HG03342 (cell line): ENCODE results near the gene SNORC.

Source experiments
- ATAC-seq: cut with Tn5 transposase; IDR thresholded peaks from one replicate; pipeline ENCODE4 v1.9.1; 2021; ENCODE audit warnings: mild to moderate bottlenecking, moderate library complexity; ENCODE audit not compliant: unreplicated experiment

SNORC gene

DNA sequence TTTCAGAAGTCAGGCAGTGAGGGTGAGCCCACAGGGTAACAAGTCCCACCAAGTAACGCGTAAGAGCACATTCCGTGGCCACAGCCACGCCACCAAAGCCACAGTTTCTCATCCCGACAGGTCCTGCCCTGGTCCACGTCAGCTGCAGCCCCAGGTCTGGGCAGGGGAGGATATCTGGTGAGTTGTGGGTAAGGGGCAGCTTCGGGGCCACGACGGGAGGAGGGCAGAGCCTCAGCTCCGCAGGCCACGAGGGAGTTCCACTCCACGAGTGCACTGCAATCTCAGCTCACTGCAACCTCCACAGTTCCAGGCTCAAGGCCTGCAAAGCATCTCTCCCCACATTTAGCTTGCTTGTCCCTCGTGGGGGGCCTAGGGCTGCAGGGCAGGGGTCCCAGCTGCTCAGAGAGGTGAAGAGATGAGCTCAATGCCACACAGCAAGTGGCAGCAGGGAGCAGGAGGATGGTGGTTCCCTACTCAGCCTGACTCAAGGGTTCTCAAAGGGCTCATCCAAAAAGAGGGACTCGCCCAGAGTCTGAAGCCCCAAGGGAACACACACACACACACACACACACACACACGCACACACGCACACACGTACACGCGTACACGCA is 12.5 kb downstream of the SNORC start:
- no peak for ATAC-seq

GRCh38 chr2:232883116-232883721 is 13.2 kb downstream of the SNORC start:
- no peak for ATAC-seq

- ATAC-seq = no peak
These were observed 13.9 kb downstream of the SNORC start for GRCh38 chr2:232884001-232884421.

DNA sequence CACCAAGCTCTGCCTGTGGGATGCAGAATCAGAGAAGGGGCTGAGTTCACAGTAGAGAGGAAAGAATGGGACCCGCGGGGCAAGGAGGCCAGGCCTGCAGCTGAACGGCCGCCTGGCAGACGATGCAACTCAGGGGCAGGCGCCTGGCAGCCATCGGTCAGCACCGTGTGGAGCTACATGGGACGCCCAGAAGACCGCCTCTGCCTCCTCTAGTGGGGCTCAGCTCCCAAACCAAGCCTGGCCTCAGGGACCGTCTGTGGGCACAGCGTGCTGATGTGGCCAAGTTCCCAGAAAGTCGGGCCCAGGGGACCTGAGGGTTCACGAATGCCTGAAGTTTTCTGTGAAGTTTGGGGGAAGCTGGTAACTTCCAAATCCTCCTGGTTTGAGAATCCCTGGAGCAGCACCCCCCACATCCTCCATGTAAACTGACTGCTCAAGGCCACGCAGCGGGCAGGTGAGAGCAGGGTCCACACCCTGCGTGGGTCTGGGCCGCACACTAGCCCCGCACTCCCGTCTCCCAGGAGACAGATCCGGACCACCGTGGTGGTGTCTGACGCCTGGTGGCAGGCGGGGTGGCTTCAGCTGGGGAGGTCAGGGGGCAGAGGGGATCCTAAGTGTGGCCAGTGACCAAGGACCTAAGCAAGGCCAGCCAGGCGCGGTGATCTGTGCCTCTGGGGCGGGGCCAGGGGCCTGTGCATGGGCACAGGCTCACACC is 14.6 kb downstream of the SNORC start:
- ATAC-seq = no peak

DNA sequence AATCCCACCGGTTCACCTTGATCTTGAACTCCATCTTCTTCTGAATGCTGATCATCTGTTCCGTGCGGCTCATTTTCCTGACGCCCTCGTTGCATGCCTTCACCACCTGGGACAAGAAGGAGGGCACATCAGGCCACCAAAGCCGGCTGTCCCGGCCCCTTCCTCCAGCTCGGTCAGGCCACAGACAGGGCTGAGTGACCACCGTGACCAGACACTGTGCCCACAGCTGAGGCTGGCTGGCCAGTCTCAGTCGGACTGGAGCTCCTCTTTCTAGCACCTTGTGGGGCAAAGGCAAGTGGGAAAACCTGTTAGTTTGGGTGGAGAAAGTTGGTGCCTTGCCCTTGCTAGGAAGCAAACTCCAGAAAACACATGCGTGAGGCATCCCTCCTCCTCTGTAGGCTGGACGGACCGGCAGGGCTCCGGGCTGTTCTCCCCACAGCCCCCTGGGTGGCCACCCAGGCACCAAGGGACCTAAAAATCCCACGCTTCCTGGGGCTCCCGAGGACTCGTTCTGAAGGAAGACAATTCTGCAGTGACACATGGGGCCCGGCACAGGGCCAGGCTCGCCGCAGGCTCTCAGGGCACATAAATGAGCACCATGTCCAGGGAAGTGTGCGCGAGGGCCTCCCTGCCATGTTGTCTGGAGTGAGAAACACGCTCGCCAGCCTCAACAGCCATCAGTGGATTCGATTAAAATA is 15.3 kb downstream of the SNORC start:
- ATAC-seq = no peak

GRCh38 chr2:232886176-232886575 is 16.1 kb downstream of the SNORC start:
- no peak for ATAC-seq

- no peak for ATAC-seq
These were observed 16.6 kb downstream of the SNORC start for GRCh38 chr2:232886632-232887031.

DNA sequence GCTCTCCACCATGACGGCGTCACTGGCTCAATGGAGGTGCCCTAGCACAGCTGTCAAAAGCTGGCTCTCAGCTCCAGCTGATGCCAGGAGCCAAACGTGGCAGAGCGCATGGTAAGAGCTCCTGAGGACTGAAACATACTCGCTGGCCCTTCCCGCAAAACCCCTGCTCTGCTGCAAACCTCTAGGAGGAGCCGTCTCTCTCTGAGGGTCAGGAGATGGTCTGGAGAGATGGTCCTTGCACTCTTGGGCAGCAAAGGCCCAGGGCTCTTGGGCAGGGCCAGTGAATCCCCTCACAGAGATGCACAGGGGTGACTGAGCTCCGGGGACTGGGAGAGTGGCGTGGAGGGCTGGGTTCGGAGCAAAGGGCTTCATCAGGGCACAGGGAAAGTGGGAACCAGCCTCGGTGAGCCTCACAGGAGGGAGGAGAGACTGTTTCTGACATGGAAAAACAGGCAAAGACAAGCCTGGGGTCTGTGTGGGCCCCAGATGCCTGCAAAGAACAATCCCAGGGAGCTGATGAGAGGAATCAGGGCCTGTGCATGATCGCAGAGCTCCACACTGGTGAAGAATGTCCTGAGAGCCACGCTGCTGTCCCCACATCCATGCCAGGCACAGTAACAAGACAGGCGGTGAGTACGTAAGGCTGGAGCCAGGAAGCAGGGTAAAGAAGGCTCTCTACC is 17.2 kb downstream of the SNORC start:
- no peak for ATAC-seq

DNA sequence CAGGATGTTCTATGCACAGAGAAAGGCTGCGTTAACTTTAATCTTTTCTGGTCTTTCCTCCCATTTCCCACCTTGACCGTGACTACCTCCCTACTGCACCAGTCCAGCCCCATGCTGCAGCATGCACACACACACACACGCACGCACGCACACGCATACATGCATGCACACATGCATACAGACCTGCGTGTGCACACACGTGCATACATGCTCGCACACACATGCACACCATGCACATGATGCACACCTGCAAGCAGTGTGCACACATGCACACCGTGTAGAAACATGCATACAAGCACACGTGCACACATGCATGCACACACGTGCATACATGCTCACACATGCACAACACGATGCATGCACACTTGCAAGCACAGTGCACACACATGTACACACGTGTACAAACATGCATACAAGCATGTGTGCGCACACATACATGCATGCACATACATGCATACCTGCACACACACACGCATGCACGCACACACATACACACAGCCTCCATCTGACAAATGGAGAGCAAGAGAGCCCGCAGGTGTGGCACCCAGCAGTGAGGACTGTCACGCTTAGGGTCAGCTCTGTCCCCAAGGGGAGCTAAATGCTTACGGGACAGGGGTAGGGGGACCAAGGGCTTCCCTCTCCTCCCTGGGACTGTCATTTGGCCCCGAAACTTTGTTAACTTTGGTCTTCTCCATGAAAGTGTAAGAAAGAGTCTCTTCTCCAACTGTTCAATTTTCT is 18.2 kb downstream of the SNORC start:
- ATAC-seq = no peak

DNA sequence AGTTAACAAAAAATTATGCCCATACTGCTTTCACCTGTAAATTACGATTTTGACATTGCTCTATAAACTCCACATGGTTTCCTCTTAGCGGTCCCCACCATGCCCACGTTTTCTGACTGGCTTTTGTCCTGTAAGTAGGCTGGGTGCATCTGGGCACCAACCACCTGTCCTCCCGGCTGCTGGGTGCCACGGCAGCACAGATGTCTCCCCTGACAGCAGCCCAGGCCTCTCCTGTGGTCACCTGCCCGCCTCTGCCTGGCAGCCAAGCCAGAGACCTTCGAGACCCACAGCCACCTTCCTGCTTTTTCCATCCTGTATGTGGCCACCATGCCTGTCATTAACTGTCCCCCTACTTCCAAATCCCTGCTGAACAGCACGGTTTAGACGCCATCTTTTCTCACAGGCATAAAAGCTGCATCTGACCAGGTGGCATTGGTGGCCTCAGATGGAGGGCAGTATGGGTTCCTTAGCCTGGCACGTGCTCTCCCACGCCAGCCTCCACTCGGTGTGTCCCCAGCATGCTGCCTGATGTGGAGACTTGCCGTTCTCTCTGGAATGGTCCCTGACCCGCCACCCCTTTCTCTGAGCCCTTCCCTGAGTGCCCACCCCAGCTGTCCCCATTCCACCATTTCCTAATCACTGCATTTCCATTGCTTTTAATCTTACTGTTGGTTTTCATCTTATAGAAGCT is 18.9 kb downstream of the SNORC start:
- ATAC-seq = no peak

GRCh38 chr2:232889876-232890401 is 19.9 kb downstream of the SNORC start:
- no peak for ATAC-seq

GRCh38 chr2:232890536-232890895 is 20.5 kb downstream of the SNORC start:
- ATAC-seq = no peak

DNA sequence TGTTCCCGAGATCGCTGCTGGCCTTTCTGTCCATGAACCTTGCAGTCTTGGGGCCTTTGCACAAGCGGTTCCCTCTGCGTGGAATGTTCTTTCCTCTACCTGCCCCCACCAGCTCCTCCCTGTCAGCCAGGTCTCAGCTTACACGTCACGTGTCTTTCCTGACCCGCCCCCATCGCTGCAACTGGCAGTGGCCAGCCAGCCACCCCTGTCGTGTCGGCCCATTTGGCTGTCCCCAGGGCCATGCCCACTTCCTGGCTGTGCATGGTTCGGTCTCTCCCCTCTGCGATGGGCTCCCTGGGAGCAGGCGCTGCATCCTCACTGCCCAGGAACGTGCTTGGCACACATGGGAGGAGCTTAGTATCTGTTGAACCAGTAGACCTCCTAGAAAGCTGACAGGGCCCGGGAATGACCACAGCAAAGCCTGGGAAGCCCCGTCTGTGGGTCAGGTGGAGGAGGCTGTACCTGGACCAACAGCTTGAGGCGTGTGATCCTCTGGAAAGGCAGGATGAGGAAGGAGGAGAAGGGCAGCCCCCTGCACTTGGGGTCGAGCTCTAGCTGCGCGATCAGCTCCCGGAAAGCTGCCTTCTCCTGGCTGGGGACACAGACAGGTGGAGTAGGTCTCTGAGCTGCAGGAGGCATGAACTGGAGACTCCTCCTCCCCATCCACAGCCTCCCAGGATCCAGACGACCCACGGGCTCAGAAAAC is 21.0 kb downstream of the SNORC start:
- no peak for ATAC-seq

DNA sequence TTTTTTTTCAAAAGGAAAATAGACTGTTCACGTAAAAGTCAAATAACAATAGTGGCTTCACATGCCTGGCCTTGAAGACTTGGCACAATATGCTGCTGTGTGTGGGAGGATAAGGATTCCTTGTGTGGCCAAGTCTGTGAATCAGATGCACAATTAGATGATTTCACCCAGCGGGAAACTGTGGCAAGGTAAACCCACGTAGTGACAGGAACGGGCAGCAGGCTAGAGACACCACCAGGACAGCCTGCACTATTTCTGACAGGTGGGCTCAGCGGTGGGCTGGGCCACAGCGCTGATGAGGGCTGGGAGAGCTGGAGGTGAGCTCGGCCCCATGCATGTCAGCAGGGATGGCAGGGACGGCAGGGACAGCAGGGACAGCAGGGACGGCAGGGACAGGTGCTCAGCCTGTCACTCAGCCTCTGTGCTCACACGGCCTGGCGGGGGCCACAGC is 21.6 kb downstream of the SNORC start:
- ATAC-seq = no peak

- ATAC-seq = no peak
These were observed 22.2 kb downstream of the SNORC start for GRCh38 chr2:232892221-232892620.

DNA sequence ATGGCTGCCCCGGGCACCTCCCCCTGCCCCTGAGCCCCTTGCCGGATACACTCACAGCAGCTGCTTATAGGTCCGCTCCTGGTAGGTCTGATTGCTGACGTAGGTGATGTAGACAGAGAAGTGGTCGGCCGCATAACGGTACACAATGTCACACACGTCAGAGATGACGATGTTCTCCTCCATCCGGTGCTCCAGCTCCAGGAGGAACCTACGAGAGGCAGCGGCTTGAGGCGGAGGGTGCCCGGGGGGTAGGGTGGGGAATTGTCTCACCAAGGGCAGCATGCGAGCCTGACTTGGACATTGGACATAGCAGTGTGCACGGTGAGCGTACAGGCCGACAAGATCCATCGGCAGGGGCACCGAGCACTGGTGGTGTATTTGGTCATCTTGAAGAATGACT is 22.8 kb downstream of the SNORC start:
- no peak for ATAC-seq

DNA sequence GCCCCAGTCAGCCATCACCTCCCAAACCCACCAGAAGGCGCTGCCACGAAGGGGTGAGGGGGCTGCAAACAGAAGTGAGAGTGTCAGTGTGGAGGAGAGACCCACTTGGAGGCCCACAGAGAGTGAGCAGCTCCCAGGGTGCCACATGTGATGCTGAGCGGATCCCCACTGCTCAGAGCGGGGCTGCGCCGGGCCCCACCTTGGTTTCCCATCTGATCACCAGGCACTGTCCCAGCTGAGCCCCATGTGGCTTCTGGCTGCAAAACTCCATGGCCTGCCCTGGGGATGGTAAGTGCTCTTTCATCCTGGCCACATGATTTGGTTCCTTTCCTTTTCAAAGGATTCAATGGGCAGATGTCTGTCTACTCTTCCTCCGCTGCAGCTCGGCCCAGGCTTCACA is 23.8 kb downstream of the SNORC start:
- no peak for ATAC-seq

- no peak for ATAC-seq
These were observed 24.2 kb downstream of the SNORC start for GRCh38 chr2:232894251-232894650.

- no peak for ATAC-seq
These were observed 24.7 kb downstream of the SNORC start for GRCh38 chr2:232894746-232895145.
